ENCODE results near the gene RALGAPA2.

RALGAPA2 gene

GRCh38 chr20:20677186-20677585, 35.3 kb downstream of the RALGAPA2 start (continued):
- TF ChIP-seq TSHZ2 (CRISPR knock-in tag; IDR thresholded peaks at IDR 0.05) (no peak), BACH2 (CRISPR knock-in tag; IDR thresholded peaks at IDR 0.05; ENCODE audit: borderline replicate concordance) (no peak)

GRCh38 chr20:20668639-20669038, 43.8 kb downstream of the RALGAPA2 start:
- no peak for ATAC-seq

GRCh38 chr20:20666359-20666758, 46.1 kb downstream of the RALGAPA2 start:
- TF ChIP-seq ZC3H10 (CRISPR knock-in tag; IDR thresholded peaks at IDR 0.05): no peak
- TF ChIP-seq ZFP30 (CRISPR knock-in tag; IDR thresholded peaks at IDR 0.05): no peak
- no peak for ATAC-seq

More at GRCh38 chr20:20668639-20669038, 43.8 kb downstream of the RALGAPA2 start:
- TF ChIP-seq ZNF8 (CRISPR knock-in tag; IDR thresholded peaks at IDR 0.05) (no peak), ZNF565 (CRISPR knock-in tag; conservative IDR thresholded peaks at IDR 0.05; ENCODE audit: low read depth) (no peak), BACH2 (CRISPR knock-in tag; IDR thresholded peaks at IDR 0.05; ENCODE audit: borderline replicate concordance) (no peak)

- no peak for ATAC-seq
- TF ChIP-seq ZFP3 (CRISPR knock-in tag; IDR thresholded peaks at IDR 0.05) (no peak), ISL1 (CRISPR knock-in tag; IDR thresholded peaks at IDR 0.05) (no peak), SNAI2 (CRISPR knock-in tag; IDR thresholded peaks at IDR 0.05) (no peak), OSR1 (CRISPR knock-in tag; IDR thresholded peaks at IDR 0.05) (no peak), TCF4 (CRISPR knock-in tag; IDR thresholded peaks at IDR 0.05; ENCODE audit: borderline replicate concordance) (no peak), BACH2 (CRISPR knock-in tag; IDR thresholded peaks at IDR 0.05; ENCODE audit: borderline replicate concordance) (no peak), ZC3H10 (CRISPR knock-in tag; IDR thresholded peaks at IDR 0.05) (no peak)
These were observed 46.7 kb downstream of the RALGAPA2 start for GRCh38 chr20:20665606-20666332.

- peak; percentile 94 for ATAC-seq
- TF ChIP-seq ZNF70 (CRISPR knock-in tag; IDR thresholded peaks at IDR 0.05) (no peak), PATZ1 (CRISPR knock-in tag; IDR thresholded peaks at IDR 0.05; ENCODE audit: borderline replicate concordance) (no peak), POU6F1 (CRISPR knock-in tag; IDR thresholded peaks at IDR 0.05; ENCODE audit: borderline replicate concordance, low read depth) (no peak), BACH2 (CRISPR knock-in tag; IDR thresholded peaks at IDR 0.05; ENCODE audit: borderline replicate concordance) (no peak), GLIS3 (CRISPR knock-in tag; IDR thresholded peaks at IDR 0.05) (no peak), ESRRG (CRISPR knock-in tag; IDR thresholded peaks at IDR 0.05) (no peak), ZNF565 (CRISPR knock-in tag; conservative IDR thresholded peaks at IDR 0.05; ENCODE audit: low read depth) (no peak), TCF4 (CRISPR knock-in tag; IDR thresholded peaks at IDR 0.05; ENCODE audit: borderline replicate concordance) (no peak), ZFP3 (CRISPR knock-in tag; IDR thresholded peaks at IDR 0.05) (no peak), OSR1 (CRISPR knock-in tag; IDR thresholded peaks at IDR 0.05) (no peak), ISL1 (CRISPR knock-in tag; IDR thresholded peaks at IDR 0.05) (no peak), SNAI2 (CRISPR knock-in tag; IDR thresholded peaks at IDR 0.05) (no peak), TSHZ2 (CRISPR knock-in tag; IDR thresholded peaks at IDR 0.05) (no peak), ZC3H10 (CRISPR knock-in tag; IDR thresholded peaks at IDR 0.05) (no peak)
These were observed 47.5 kb downstream of the RALGAPA2 start for GRCh38 chr20:20664795-20665589.
